BJ (cell line): ENCODE measurements around the gene THAP3. TPM values are rescaled to one million over a fixed set of nuclear protein-coding genes. Genes with fewer than 3 reads are reported as not detected.

Source experiments
- CTCF ChIA-PET: fragments of 350-600 bp; formaldehyde crosslinking; extraction: SDS; loops from one replicate; lab custom pipeline; 2021; ENCODE audit warnings: antibody characterized with exemption, inconsistent platforms; lab: Yijun Ruan, JAX
- POLR2A ChIA-PET: fragments of 300-600 bp; sonication (Branson Sonifier 250); formaldehyde crosslinking; extraction: SDS; loops from one replicate; lab custom pipeline; 2021; ENCODE audit warnings: antibody characterized with exemption; lab: Charles Lee
- DNase-seq: peaks from one replicate; pipeline ENCODE4 v3.0.0-alpha.2; 2011; ENCODE audit warnings: low read depth
- H3K27me3 ChIP-seq: 2 replicates; pipeline ENCODE4 v1.6.0; 2011; ENCODE audit warnings: low read length; ENCODE audit not compliant: control insufficient read depth, insufficient read depth
- H3K36me3 ChIP-seq: 2 replicates; pipeline ENCODE4 v1.5.1; 2011; ENCODE audit warnings: low read length; ENCODE audit not compliant: control insufficient read depth, insufficient read depth
- H3K4me3 ChIP-seq: 2 replicates; pipeline ENCODE4 v1.5.1; 2011; ENCODE audit warnings: low read depth, mild to moderate bottlenecking, control low read depth, low read length
- polyA plus RNA-seq: library from polyadenylated mRNA; depleted of rRNA; stranded (reverse); fragments of >200 nt; gene quantifications from 2 replicates; pipeline ENCODE4 v1.2.3, GENCODE V29; 2011
- TF ChIP-seq, protein P1 (sequence below): IDR thresholded peaks from 2 replicates; pipeline ENCODE4 v1.5.1; 2011; ENCODE audit warnings: low read depth, mild to moderate bottlenecking, control low read depth, inconsistent platforms, low read length, moderate library complexity; ENCODE audit not compliant: insufficient read depth

Gene THAP3
- polyA plus RNA-seq, 1 experiment, result 12.5 TPM

DNA sequence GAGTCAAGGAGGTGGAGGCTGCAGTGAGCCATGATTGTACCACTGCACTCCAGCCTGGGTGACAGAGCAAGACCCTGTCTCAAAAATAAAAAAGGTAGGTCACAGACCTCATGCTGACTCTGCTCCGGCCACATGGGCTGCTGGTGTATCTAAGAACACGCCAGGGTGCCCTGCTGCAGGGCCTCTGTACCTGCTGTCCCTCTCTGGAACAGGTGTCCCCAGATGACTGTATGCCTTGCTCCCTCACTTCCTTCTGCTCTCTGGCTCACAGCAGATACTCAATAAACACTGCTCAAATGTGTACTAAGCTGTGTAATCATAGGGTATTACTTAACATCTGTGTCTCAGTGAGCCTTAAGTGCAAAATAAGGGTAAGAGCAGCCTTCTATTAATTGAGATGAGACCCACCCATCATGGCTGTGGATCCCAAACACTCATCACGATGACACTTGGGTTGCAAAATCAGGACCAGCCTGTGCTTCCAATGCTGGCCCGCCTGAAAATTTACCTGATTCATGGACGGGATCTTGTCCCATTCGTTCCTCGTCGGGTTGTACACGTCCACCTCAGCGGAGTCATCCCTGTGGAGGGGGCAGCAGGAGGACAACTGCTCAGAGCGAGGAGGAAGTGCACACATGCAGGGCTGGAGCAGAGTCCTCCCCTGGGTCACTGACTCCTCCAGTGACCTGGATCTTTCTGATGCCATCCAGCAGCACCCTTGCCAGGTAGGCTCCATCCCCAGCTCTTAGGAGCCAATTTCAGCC lies 29.5 kb upstream of the THAP3 start:
- TF ChIP-seq, protein P1, sequence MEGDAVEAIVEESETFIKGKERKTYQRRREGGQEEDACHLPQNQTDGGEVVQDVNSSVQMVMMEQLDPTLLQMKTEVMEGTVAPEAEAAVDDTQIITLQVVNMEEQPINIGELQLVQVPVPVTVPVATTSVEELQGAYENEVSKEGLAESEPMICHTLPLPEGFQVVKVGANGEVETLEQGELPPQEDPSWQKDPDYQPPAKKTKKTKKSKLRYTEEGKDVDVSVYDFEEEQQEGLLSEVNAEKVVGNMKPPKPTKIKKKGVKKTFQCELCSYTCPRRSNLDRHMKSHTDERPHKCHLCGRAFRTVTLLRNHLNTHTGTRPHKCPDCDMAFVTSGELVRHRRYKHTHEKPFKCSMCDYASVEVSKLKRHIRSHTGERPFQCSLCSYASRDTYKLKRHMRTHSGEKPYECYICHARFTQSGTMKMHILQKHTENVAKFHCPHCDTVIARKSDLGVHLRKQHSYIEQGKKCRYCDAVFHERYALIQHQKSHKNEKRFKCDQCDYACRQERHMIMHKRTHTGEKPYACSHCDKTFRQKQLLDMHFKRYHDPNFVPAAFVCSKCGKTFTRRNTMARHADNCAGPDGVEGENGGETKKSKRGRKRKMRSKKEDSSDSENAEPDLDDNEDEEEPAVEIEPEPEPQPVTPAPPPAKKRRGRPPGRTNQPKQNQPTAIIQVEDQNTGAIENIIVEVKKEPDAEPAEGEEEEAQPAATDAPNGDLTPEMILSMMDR, result no peak

DNA sequence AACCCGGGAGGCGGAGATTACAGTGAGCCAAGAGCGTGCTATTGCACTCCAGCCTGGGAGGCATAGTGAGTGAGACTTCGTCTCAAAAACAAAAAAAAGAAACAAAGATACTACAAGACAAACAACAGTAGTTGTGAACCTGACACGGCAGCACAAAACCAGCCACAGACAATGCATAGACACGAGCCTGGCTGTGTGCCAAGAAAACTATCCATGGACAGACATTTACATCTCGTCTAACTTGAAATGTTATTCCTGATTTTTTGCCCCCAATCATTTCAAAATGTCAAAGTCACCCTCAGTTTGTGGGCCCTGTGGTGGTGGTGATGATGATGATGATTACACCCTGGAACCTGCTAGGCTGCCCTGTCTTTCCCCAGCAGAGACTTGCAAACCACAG lies 28.3 kb upstream of the THAP3 start:
- H3K4me3 ChIP-seq, result no peak overlapping the region
- CTCF ChIA-PET, result interaction anchor here (0.6 to 1.0 kb wide), 2 partner anchors 14 to 44 kb away, joined by 3 to 4 read pairs; no protein-coding TSS in a partner anchor
- TF ChIP-seq, protein P1, result no peak

More for the DNA sequence above, 29.5 kb upstream of the THAP3 start:
- peaks cover 57% of the 10 kb centered on the region for H3K36me3 ChIP-seq
- ChIA-PET CTCF (interaction anchor here (1.5 kb wide), 1 partner anchor 41 kb away, joined by 3 read pairs; the partner anchor contains the start of gene NOL9), POLR2A (interaction anchor here (0.6 kb wide), 1 partner anchor 8 kb away, joined by 3 read pairs; the partner anchor contains the start of gene KLHL21)
- no peak for DNase-seq
- no peak overlapping the region for H3K4me3 ChIP-seq
- no peaks in the 10 kb centered on the region for H3K27me3 ChIP-seq

DNA sequence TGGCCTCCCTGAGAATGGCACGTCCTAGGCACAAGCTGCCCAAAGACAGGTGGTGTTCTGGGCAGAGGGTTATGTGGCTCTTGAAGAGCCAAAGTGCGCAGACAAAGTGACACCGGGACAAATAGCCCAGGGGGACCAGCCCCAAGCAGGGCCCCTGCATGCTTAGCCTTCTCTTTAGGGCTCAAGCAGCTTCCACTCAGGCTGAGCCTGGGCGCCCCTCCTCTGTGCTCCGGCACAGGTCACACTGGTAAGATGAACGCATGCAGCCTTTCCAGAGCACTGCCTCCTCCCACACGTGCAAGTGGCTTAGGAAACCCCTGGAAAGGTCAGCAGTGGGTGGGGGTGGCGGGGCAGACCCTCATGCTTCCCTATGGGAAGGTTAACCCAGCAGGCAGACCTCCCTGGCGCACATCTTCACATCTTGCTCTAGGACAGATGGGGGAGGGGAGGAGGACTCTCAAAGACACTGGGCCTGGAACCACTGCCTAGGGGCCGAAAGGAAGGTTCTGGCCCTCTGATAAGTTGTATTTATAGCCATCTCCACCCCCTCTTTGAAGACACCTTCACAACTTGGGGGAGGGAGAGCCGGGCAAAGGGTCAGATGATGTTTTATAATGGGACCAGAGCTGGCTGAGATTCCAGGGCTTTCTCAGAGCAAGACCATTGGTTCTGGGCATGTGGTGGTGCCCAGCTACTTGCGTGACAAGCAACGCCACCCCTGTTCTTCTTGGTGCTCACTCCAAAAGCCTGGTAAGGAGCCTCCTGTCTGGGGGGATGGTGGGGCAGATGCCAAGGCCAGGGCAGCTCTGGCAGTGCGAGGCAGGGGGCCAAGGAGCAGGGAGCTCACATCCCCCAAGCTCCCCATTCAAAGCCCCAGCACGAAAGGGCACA lies 27.5 kb upstream of the THAP3 start:
- H3K36me3 ChIP-seq, result peaks cover 54% of the 10 kb centered on the region
- TF ChIP-seq, protein P1, result no peak
- ChIA-PET CTCF (interaction anchor here (0.6 to 1.0 kb wide), 3 partner anchors 8 to 45 kb away, joined by 3 to 4 read pairs (median 3); no protein-coding TSS in a partner anchor), POLR2A (no interaction called here)
- DNase-seq, result no peak
- no peaks in the 10 kb centered on the region for H3K27me3 ChIP-seq
- H3K4me3 ChIP-seq, result no peak overlapping the region

More for the DNA sequence above, 28.3 kb upstream of the THAP3 start:
- Histone ChIP-seq H3K36me3 (peaks cover 56% of the 10 kb centered on the region), H3K27me3 (no peaks in the 10 kb centered on the region)
- DNase-seq, result no peak
- POLR2A ChIA-PET, result no interaction called here

DNA sequence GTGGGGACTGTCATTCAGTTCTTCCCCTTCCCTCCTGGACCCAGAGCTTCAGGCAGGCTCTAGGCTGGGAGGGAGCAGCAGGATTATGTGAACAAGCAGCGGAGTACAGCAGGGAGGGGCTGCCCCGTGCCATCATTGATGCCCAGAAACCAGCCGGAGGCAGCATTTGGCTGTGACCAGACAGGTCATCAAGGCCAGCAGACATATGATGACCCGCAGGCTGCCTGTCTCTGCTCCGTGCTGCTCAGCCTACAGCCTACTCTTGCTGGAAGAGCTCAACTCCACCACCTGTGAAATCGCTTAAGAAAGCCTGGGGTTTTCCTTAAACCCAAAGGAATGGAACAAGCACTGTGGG lies 26.9 kb upstream of the THAP3 start:
- DNase-seq, result no peak
- H3K4me3 ChIP-seq, result no peak overlapping the region
- CTCF ChIA-PET, result interaction anchor here (1.0 to 5.6 kb wide), 2 partner anchors 8 to 44 kb away, joined by 3 to 29 read pairs; partner anchors contain the start of genes NOL9 and TAS1R1
- peaks cover 50% of the 10 kb centered on the region for H3K36me3 ChIP-seq
- TF ChIP-seq, protein P1, result no peak
- POLR2A ChIA-PET, result no interaction called here
- H3K27me3 ChIP-seq, result no peaks in the 10 kb centered on the region
